ENCODE results near the gene PIK3R4. TPM values are rescaled to one million over a fixed set of nuclear protein-coding genes. Genes with fewer than 3 reads are reported as not detected.

PIK3R4 gene
- total and polyA plus RNA-seq, 4 donors = 14.3 to 36.6 (median 22.2) TPM

DNA sequence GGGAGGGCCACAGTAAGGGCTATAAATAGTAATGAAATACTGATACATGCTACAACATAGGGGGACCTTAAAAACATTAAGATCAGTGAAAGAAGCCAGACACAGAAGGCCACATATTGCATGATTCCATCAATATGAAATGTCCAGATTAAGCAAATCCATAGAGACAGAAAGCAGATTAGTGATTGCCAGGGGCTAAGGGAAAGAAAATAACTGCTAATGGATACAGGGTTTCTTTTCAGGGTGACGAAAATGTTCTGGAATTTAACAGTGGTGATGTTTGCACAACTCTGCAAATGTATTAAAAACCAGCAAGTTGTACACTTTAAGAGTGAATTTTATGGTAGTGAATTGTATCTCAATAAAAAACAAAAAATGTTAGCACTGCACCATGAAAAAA lies 37.0 kb downstream of the PIK3R4 start:
- H3K4me3 ChIP-seq (ENCODE audit: low read depth in 1 of 3, low read length in 3 of 3) = no peak overlapping the region
- no peak for TF ChIP-seq TAF1 (conservative IDR thresholded peaks at IDR 0.05)
- TF ChIP-seq RXRA (IDR thresholded peaks at IDR 0.05) = no peak
- TF ChIP-seq HNF4G (IDR thresholded peaks at IDR 0.05) = no peak
- TF ChIP-seq RAD21 (IDR thresholded peaks at IDR 0.05) = no peak
- TF ChIP-seq SP1 (IDR thresholded peaks at IDR 0.05) = no peak
- TF ChIP-seq FOXA2 (IDR thresholded peaks at IDR 0.05) = no peak
- TF ChIP-seq, protein P1, sequence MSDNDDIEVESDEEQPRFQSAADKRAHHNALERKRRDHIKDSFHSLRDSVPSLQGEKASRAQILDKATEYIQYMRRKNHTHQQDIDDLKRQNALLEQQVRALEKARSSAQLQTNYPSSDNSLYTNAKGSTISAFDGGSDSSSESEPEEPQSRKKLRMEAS (IDR thresholded peaks at IDR 0.05) = no peak
- TF ChIP-seq ATF3 (IDR thresholded peaks at IDR 0.05) = no peak
- TF ChIP-seq GABPA (IDR thresholded peaks at IDR 0.05 in 1 of 2, conservative IDR thresholded peaks at IDR 0.05 in 1 of 2) = no peak
- TF ChIP-seq YY1 (IDR thresholded peaks at IDR 0.05) = no peak
- TF ChIP-seq FOXA1 (IDR thresholded peaks at IDR 0.05) = no peak
- peaks cover 0 to 11% (median 5%) of the 10 kb centered on the region in 4 donors for H3K36me3 ChIP-seq (ENCODE audit: control insufficient read depth in 4 of 4, insufficient read depth in 3 of 4, low read depth in 1 of 4, low read length in 3 of 4)
- H3K9me3 ChIP-seq (ENCODE audit: control insufficient read depth in 4 of 4, low read length in 3 of 4) = no peaks in the 10 kb centered on the region
- WGBS = 65% methylated on average over 1 of the region's 1 CpG
- DNase-seq (ENCODE audit: low spot score) = no peak
- H3K4me1 ChIP-seq (ENCODE audit: control insufficient read depth in 4 of 4, insufficient read depth in 4 of 4, low read length in 3 of 4) = peaks cover 0 to 16% (median 7%) of the 10 kb centered on the region in 4 donors
- H3K9ac ChIP-seq (ENCODE audit: low read depth in 1 of 2, low read length in 2 of 2) = no peak overlapping the region
- no peaks in the 10 kb centered on the region for H3K27me3 ChIP-seq (ENCODE audit: control insufficient read depth in 4 of 4, insufficient read depth in 4 of 4, low read length in 3 of 4)
- no peak overlapping the region for H3K27ac ChIP-seq (ENCODE audit: low read depth in 1 of 2, low read length in 2 of 2)

- no peaks in the 10 kb centered on the region for H3K9me3 ChIP-seq (ENCODE audit: control insufficient read depth in 4 of 4, low read length in 3 of 4)
- peaks cover 0 to 23% (median 10%) of the 10 kb centered on the region in 4 donors for H3K4me1 ChIP-seq (ENCODE audit: control insufficient read depth in 4 of 4, insufficient read depth in 4 of 4, low read length in 3 of 4)
- peaks cover 0 to 17% (median 9%) of the 10 kb centered on the region in 4 donors for H3K36me3 ChIP-seq (ENCODE audit: control insufficient read depth in 4 of 4, insufficient read depth in 3 of 4, low read depth in 1 of 4, low read length in 3 of 4)
- no peaks in the 10 kb centered on the region for H3K27me3 ChIP-seq (ENCODE audit: control insufficient read depth in 4 of 4, insufficient read depth in 4 of 4, low read length in 3 of 4)
- TF ChIP-seq ZBTB33 (IDR thresholded peaks at IDR 0.05) (no peak), TAF1 (conservative IDR thresholded peaks at IDR 0.05) (no peak), NR2F2 (IDR thresholded peaks at IDR 0.05) (no peak), HNF4A (conservative IDR thresholded peaks at IDR 0.05) (peak; percentile 75 to 77), SP1 (IDR thresholded peaks at IDR 0.05) (peak; percentile 38), YY1 (IDR thresholded peaks at IDR 0.05) (peak; percentile 53), FOXA2 (IDR thresholded peaks at IDR 0.05) (no peak), GABPA (IDR thresholded peaks at IDR 0.05 in 1 of 2, conservative IDR thresholded peaks at IDR 0.05 in 1 of 2) (peak in 1 of 2 donors; percentile 51), FOXA1 (IDR thresholded peaks at IDR 0.05) (no peak), CTCF (IDR thresholded peaks at IDR 0.05; ENCODE audit: low read depth, low read length, missing input control) (no peak), HNF4G (IDR thresholded peaks at IDR 0.05) (peak; percentile 26), RXRA (IDR thresholded peaks at IDR 0.05) (peak in 1 of 2 donors; percentile 39), ATF3 (IDR thresholded peaks at IDR 0.05) (no peak), EGR1 (IDR thresholded peaks at IDR 0.05; ENCODE audit: low read depth in 2 of 2) (no peak), JUND (IDR thresholded peaks at IDR 0.05) (peak; percentile 33 to 50), RAD21 (IDR thresholded peaks at IDR 0.05) (peak; percentile 7 to 27)
- TF ChIP-seq, protein P2, sequence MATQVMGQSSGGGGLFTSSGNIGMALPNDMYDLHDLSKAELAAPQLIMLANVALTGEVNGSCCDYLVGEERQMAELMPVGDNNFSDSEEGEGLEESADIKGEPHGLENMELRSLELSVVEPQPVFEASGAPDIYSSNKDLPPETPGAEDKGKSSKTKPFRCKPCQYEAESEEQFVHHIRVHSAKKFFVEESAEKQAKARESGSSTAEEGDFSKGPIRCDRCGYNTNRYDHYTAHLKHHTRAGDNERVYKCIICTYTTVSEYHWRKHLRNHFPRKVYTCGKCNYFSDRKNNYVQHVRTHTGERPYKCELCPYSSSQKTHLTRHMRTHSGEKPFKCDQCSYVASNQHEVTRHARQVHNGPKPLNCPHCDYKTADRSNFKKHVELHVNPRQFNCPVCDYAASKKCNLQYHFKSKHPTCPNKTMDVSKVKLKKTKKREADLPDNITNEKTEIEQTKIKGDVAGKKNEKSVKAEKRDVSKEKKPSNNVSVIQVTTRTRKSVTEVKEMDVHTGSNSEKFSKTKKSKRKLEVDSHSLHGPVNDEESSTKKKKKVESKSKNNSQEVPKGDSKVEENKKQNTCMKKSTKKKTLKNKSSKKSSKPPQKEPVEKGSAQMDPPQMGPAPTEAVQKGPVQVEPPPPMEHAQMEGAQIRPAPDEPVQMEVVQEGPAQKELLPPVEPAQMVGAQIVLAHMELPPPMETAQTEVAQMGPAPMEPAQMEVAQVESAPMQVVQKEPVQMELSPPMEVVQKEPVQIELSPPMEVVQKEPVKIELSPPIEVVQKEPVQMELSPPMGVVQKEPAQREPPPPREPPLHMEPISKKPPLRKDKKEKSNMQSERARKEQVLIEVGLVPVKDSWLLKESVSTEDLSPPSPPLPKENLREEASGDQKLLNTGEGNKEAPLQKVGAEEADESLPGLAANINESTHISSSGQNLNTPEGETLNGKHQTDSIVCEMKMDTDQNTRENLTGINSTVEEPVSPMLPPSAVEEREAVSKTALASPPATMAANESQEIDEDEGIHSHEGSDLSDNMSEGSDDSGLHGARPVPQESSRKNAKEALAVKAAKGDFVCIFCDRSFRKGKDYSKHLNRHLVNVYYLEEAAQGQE (IDR thresholded peaks at IDR 0.05) = peak; percentile 23
- TF ChIP-seq, protein P1 (IDR thresholded peaks at IDR 0.05) = no peak
- WGBS = 46% methylated on average over 3 of the region's 3 CpGs
- no peak overlapping the region for H3K4me3 ChIP-seq (ENCODE audit: low read depth in 1 of 3, low read length in 3 of 3)
- H3K9ac ChIP-seq (ENCODE audit: low read depth in 1 of 2, low read length in 2 of 2) = no peak overlapping the region
- H3K27ac ChIP-seq (ENCODE audit: low read depth in 1 of 2, low read length in 2 of 2) = peak overlapping the region in 1 of 2 donors; percentile 16
- DNase-seq (ENCODE audit: low spot score) = no peak
Observed at GRCh38 chr3:130707902-130708601, 38.6 kb downstream of the PIK3R4 start.
